ENCODE measurements around the gene PGLYRP1.
A peak's percentile ranks its signal among the peaks of the same experiment; 100 is the strongest.

The PGLYRP1 gene

GRCh38 chr19:46032597-46033025, 9.8 kb upstream of the PGLYRP1 start:
- no peak for DNase-seq

DNA sequence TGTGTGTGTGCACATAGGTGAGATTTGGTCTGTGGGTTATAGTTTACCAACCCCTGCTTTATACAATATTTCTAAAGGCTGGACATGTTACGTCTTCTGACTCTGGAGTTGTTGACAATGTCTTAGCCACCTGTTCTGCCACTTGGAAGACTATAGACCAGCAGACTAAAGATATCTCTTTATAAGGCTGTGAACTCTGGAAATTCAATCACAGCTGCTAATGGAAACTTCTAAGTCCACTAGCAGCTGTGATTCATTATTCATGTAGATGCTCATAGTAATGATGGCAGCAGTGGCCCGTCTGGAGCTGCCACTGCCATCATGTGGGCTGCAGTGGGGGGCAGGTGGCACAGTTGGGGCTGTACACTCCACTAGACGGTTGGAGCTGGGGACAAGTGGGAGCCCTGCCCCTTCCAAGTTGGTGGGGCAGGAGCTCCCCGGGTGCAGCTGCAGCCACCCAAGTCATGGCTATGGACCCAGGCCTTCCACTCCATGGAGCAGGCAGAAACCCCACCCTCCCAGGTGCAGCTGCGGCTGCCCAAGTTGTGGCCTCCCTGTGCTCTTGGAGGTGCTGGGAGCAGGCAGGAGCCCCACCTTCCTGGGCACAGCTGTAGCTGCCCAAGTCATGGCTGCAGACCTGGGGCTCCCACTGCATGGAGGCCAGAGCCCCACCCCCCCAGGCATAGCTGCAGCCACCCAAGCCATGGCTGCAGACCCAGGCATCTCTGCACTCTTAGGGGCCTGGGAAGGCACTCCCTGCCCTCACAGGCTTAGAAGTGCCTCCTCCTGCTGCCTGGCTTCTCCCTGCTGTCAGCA, 9.1 kb upstream of the PGLYRP1 start:
- DNase-seq = no peak

DNA sequence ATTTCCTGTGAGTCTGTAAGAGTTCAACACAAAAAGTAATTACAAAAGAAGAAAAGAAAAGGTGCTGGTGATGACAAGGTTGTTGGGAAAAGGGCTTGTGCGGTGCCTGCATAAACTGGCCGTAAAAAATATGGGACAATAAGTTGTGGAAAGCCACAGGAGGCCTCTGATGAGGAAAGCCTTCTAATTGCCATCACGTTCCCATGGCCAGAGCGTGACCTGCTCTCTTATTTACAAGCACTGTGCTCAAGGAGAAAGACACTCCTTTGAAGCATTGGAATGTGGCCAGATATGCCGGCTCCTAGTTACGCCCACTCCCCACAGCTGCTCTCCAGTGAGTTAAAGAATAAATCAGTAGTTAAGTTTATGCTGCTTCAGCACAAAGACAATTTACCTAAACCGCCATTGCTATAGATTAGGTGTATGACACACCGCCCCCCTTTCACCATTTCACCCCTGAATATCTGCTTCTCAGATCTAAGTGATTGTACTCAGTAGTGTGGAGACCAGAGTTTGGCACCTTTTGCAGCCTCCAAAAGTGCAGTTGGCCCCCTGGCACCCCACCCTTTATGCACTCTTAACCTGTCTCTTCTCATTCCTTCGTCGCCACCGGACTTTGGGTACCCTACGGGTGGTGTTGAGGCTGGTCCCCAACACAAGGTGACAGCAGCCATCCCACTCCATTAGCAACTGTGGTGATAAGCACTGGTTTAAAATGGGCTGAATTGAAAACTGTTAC, 8.1 kb upstream of the PGLYRP1 start:
- DNase-seq = no peak

GRCh38 chr19:46025835-46026234, 3.0 kb upstream of the PGLYRP1 start:
- DNase-seq = no peak

DNA sequence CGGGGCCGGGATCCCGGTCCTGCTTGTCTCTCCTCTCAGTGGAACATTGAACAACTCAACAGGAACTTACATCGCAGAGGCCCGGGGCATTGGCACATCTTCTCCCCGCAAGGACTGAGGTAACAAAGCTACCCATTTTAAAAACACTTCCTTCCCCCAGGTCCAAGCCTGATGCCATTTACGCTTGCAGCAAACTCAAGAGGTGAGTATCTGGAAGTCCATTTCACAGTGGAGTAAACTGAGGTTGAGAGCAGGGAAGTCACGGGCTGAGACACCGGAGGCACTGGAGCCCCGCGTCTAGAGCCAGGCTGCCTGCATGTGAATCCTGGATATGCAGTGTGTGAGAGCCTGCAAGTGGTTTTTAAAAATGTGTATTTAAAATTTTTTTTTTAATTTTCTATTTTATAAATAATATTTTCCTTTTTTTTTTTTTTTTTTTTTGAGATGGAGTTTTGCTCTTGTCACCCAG, 492 bp upstream of the PGLYRP1 start:
- no peak for DNase-seq

- DNase-seq = no peak
Measured at GRCh38 chr19:46022061-46022430, 807 bp downstream of the PGLYRP1 start.

- DNase-seq = peak in 2 of 58 donors; percentile 4 to 16
Measured at GRCh38 chr19:46021531-46022041, 1.3 kb downstream of the PGLYRP1 start.

GRCh38 chr19:46020819-46021125, 2.1 kb downstream of the PGLYRP1 start:
- DNase-seq = peak in 2 of 58 donors; percentile 10 to 11

DNA sequence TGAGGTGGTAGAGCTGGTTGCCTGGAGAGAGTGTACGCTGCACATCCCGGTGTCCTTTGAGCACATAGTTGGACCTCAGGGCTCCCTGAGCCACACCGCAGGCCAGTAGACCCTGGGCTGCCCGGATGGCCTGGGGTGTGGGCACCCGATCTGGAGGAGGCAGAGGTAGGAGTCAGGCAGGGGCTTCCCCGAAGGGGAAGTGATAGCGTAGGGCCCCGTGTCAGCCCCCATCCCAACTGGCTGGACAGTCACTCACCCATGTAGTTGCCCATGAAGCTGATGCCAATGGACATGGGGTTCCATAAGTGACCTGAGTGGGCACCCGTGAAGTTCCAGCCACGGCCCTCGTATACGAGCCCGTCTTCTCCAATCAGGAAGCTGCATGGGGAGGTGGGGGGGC, 3.6 kb downstream of the PGLYRP1 start:
- DNase-seq = no peak

- DNase-seq = no peak
Measured at GRCh38 chr19:46018729-46019251, 4.1 kb downstream of the PGLYRP1 start.

GRCh38 chr19:46017874-46018675, 4.8 kb downstream of the PGLYRP1 start:
- DNase-seq = no peak

GRCh38 chr19:46017095-46017429, 5.8 kb downstream of the PGLYRP1 start:
- no peak for DNase-seq

DNA sequence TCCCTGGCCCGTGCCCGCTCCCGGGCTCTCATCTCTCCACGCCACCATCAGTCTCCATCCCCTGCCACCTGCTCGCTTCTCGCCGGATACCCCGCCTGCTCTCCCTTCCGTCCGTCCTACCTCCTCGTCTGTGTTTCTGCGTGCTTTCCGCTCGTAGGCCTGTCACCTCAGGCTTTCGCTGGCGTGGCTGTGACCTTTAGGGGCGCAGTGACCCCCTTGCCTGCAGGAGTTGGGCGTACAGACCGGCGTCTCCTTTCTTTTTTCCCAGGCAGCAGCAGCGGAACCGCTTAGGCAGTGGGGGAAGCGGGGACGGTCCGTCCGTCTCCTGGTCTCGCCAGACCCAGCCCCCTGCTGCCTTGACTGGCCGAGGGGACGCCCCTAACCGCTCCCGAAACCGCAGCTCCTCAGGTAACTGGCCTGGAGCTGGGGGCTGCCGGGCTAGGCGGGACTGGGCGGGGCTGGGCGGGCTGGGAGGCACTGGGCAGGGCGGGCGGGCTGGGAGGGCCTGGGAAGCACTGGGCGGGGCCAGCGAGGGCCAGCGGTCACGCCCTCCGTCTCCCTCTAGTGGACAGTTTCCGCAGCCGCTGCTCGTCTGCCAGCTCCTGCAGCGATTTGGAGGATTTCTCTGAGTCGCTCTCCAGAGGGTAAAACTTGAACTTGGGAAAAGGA, 6.3 kb downstream of the PGLYRP1 start:
- DNase-seq = peak in 55 of 58 donors; percentile 14 to 82 (median 63)

DNA sequence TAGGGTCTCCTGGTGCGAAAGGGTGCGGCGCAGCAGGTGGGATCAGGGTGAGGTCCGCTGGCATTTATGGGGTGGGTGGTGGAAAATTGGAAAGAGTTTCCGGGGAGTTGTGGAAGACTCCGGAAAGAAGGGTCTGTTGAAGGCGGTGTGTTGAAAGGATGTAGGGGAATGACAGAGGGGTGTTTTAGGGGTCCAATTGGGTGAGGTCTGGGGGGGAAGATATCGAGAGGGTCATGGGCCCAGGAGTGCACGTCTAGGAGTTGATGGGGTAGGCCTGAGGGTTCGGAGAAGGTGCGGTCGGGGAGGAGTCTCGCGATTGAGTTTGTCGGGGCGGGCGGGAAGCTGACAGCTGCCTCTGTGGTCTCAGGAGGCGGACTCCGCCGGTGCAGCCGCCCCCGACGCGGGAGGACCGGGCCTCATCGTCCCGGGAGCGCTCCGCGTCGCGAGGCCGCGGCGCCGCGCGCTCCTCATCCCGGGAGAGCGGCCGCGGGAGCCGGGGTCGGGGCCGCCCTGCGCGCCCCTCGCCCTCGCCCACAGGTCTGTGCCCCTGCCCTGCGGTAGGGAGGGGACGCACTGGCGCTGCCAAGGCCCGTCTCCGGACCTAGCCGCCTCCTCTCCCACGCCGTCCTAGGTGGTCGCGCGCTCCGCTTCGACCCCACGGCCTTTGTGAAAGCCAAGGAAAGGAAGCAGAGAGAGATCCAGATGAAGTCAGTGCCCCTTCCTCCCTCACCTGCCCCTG, 7.0 kb downstream of the PGLYRP1 start:
- no peak for DNase-seq

DNA sequence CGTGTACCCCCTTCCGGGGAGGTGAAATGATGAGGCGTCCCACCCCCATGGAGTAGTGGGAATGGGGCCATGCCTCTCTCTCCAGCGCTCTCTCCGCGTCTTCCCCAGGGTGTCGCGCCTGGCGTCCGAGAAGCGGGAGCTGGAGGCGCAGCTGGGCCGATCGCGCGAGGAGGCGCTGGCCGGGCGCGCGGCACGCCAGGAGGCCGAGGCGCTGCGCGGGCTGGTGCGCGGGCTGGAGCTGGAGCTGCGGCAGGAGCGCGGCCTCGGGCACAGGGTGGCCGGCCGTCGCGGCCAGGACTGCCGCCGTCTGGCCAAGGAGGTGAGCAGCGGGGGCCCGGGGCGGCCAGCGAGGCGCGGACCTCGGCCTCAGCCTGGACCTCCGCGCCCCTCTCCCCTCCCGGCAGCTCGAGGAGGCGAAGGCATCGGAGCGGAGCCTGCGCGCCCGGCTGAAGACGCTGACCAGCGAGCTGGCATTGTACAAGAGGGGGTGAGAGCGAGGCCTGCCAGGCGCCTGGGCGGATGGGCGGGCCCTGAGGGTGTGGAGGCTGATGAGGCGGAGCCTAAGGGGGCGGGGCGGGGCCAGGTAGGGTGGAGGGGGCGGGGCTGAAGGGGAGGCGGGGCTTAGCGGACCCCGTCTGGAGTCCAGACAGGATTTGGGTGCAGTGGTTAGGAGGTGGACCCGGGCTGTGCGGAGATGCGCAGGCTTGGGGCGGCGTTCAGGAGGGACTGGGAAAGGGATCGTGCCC, 7.7 kb downstream of the PGLYRP1 start:
- peak in 12 of 58 donors; percentile 5 to 40 (median 18) for DNase-seq

- no peak for DNase-seq
Measured at GRCh38 chr19:46014534-46014933, 8.3 kb downstream of the PGLYRP1 start.

GRCh38 chr19:46009530-46010510, 13.0 kb downstream of the PGLYRP1 start:
- DNase-seq = peak in 56 of 58 donors; percentile 7 to 88 (median 60)

- DNase-seq = no peak
Measured at GRCh38 chr19:46006411-46006810, 16.4 kb downstream of the PGLYRP1 start.

All from anterior cingulate cortex (tissue), 58 donors.